CD8-positive, alpha-beta memory T cell (primary cell): ENCODE results near the gene RLIM. TPM values are rescaled to one million over a fixed set of nuclear protein-coding genes. Genes with fewer than 3 reads are reported as not detected.
A peak's percentile ranks its signal among the peaks of the same experiment; 100 is the strongest.
"Not testable (repeated sequence)": the region's sequence is repeated elsewhere in the genome, so short reads cannot be mapped to it uniquely, and the experiment has no call there.

ENCODE experiments used
- CTCF ChIA-PET: fragments of 350-600 bp; sonication (Branson Sonifier 250); formaldehyde crosslinking; loops from one replicate; lab custom pipeline; 2021; ENCODE audit warnings: antibody characterized with exemption; lab: Charles Lee
- POLR2A ChIA-PET: fragments of 350-600 bp; sonication (Branson Sonifier 250); formaldehyde crosslinking; loops from one replicate; lab custom pipeline; 2021; ENCODE audit warnings: antibody characterized with exemption; lab: Charles Lee
- DNase-seq, 5 donors: peaks; one replicate each; pipeline versions ENCODE4 v3.0.0 to v3.0.0-alpha.2; 2020 to 2022; ENCODE audit warnings: mixed read lengths in 1 of 5
- H3K27ac ChIP-seq: one replicate; pipeline ENCODE4 v1.7.0; 2013; ENCODE audit warnings: low read depth, mild to moderate bottlenecking, low read length, moderate library complexity
- H3K27me3 ChIP-seq: 2 replicates; pipeline ENCODE4 v1.7.0; 2013; ENCODE audit warnings: low read length, mild to moderate bottlenecking; ENCODE audit not compliant: insufficient read depth, poor library complexity, severe bottlenecking
- H3K36me3 ChIP-seq: 2 replicates; pipeline ENCODE4 v1.7.0; 2013; ENCODE audit warnings: mild to moderate bottlenecking, low read length, moderate library complexity; ENCODE audit not compliant: insufficient read depth
- H3K4me1 ChIP-seq: 2 replicates; pipeline ENCODE4 v1.7.0; 2013; ENCODE audit warnings: mild to moderate bottlenecking, low read length, moderate library complexity; ENCODE audit not compliant: insufficient read depth
- H3K4me3 ChIP-seq: 2 replicates; pipeline ENCODE4 v1.7.0; 2013; ENCODE audit warnings: mild to moderate bottlenecking, low read length
- H3K9me3 ChIP-seq: 2 replicates; pipeline ENCODE4 v1.7.0; 2013; ENCODE audit warnings: mild to moderate bottlenecking, low read length
- H3K27ac Mint-ChIP-seq, 8 donors: one replicate each; pipeline ENCODE4 v1.8.0; 2020 to 2021; ENCODE audit warnings: mixed read lengths in 8 of 8, mild to moderate bottlenecking in 6 of 8, inconsistent platforms in 3 of 8, moderate library complexity in 3 of 8
- H3K27me3 Mint-ChIP-seq, 2 donors: one replicate each; pipeline ENCODE4 v1.8.0; 2020 to 2021; ENCODE audit warnings: mixed read lengths in 2 of 2, mild to moderate bottlenecking in 1 of 2, moderate library complexity in 1 of 2
- H3K36me3 Mint-ChIP-seq, 3 donors: one replicate each; pipeline ENCODE4 v1.8.0; 2020 to 2021; ENCODE audit warnings: mixed read lengths in 3 of 3, inconsistent platforms in 1 of 3, mild to moderate bottlenecking in 1 of 3
- H3K4me1 Mint-ChIP-seq, 3 donors: one replicate each; pipeline ENCODE4 v1.8.0; 2020 to 2021; ENCODE audit warnings: mixed read lengths in 3 of 3, inconsistent platforms in 1 of 3, mild to moderate bottlenecking in 1 of 3
- H3K4me3 Mint-ChIP-seq, 7 donors: one replicate each; pipeline ENCODE4 v1.8.0; 2020 to 2021; ENCODE audit warnings: mixed read lengths in 7 of 7, mild to moderate bottlenecking in 6 of 7, moderate library complexity in 4 of 7, inconsistent platforms in 2 of 7
- H3K9me3 Mint-ChIP-seq, 5 donors: one replicate each; pipeline ENCODE4 v1.8.0; 2020 to 2022; ENCODE audit warnings: mixed read lengths in 5 of 5, mild to moderate bottlenecking in 3 of 5, moderate library complexity in 2 of 5, inconsistent platforms in 1 of 5
- polyA plus RNA-seq: library from polyadenylated mRNA; unstranded; fragments of 300-500 nt; fragmentation: Illumina TruSeq; gene quantifications from one replicate; pipeline ENCODE4 v1.2.3, GENCODE V29; 2021
- total RNA-seq, 2 experiments: library from RNA; stranded (reverse); gene quantifications; one replicate each; pipeline ENCODE4 v1.2.3, GENCODE V29; 2021

The RLIM gene
- total RNA-seq (10 to 100 TPM; 34.0 to 35.0 TPM), polyA plus RNA-seq (5.3 TPM)

- Mint-ChIP-seq H3K36me3 (peaks cover 0 to 26% (median 0%) of the 10 kb centered on the region in 3 donors), H3K4me1 (peaks cover 24 to 27% (median 25%) of the 10 kb centered on the region in 3 donors), H3K27ac (peak within 1 kb of the TSS; percentile 96 to 100 (median 99)), H3K4me3 (peak within 1 kb of the TSS; percentile 97 to 99 (median 97)), H3K27me3 (peaks cover 0 to 9% of the 10 kb centered on the region in 2 donors), H3K9me3 (no peaks in the 10 kb centered on the region)
- ChIA-PET CTCF (no interaction called here), POLR2A (interaction anchor here (0.6 to 1.5 kb wide), 4 partner anchors 13 to 661 kb away, joined by 3 to 6 read pairs (median 4); no protein-coding TSS in a partner anchor)
- peaks cover 10% of the 10 kb centered on the region for H3K4me1 ChIP-seq
- peak within 1 kb of the TSS; percentile 74 for H3K4me3 ChIP-seq
- H3K36me3 ChIP-seq = no peaks in the 10 kb centered on the region
- H3K27ac ChIP-seq = peak within 1 kb of the TSS; percentile 98
- DNase-seq = peak; percentile 83 to 96 (median 93)
- no peaks in the 10 kb centered on the region for H3K9me3 ChIP-seq
- no peaks in the 10 kb centered on the region for H3K27me3 ChIP-seq
These were observed at the start of gene RLIM for GRCh38 chrX:74614093-74614909. Gene RLIM, minus strand, starts transcription at chrX:74614624. Its CDS starts 18,647 bp downstream, at chrX:74595977.

GRCh38 chrX:74656079-74656745 is 41.8 kb upstream of the RLIM start:
- DNase-seq = no peak
- Mint-ChIP-seq H3K36me3 (no peaks in the 10 kb centered on the region), H3K9me3 (peaks cover 0 to 2% (median 0%) of the 10 kb centered on the region in 5 donors), H3K4me3 (no peak overlapping the region), H3K4me1 (peaks cover 0 to 5% (median 0%) of the 10 kb centered on the region in 3 donors), H3K27ac (no peak overlapping the region), H3K27me3 (peaks cover 11 to 26% of the 10 kb centered on the region in 2 donors)
- no peaks in the 10 kb centered on the region for H3K4me1 ChIP-seq
- POLR2A ChIA-PET = no interaction called here
- no peaks in the 10 kb centered on the region for H3K9me3 ChIP-seq
- H3K27me3 ChIP-seq = no peaks in the 10 kb centered on the region
- CTCF ChIA-PET = no interaction called here
- H3K36me3 ChIP-seq = no peaks in the 10 kb centered on the region
- no peak overlapping the region for H3K27ac ChIP-seq
- no peak overlapping the region for H3K4me3 ChIP-seq

GRCh38 chrX:74654953-74655352 is 40.5 kb upstream of the RLIM start:
- DNase-seq, H3K4me3 Mint-ChIP-seq, H3K36me3 ChIP-seq, H3K9me3 Mint-ChIP-seq, H3K4me3 ChIP-seq, H3K4me1 Mint-ChIP-seq, H3K9me3 ChIP-seq, CTCF ChIA-PET, H3K27me3 ChIP-seq, H3K27ac Mint-ChIP-seq, H3K4me1 ChIP-seq, H3K36me3 Mint-ChIP-seq, H3K27ac ChIP-seq, POLR2A ChIA-PET: not testable (repeated sequence)
- peaks cover 11 to 26% of the 10 kb centered on the region in 2 donors for H3K27me3 Mint-ChIP-seq

- Histone ChIP-seq H3K4me3 (no peak overlapping the region), H3K36me3 (no peaks in the 10 kb centered on the region), H3K4me1 (no peaks in the 10 kb centered on the region), H3K27ac (no peak overlapping the region), H3K27me3 (no peaks in the 10 kb centered on the region), H3K9me3 (no peaks in the 10 kb centered on the region)
- Mint-ChIP-seq H3K4me3 (no peak overlapping the region), H3K9me3 (no peaks in the 10 kb centered on the region), H3K27me3 (peaks cover 10 to 23% of the 10 kb centered on the region in 2 donors), H3K36me3 (no peaks in the 10 kb centered on the region), H3K4me1 (no peaks in the 10 kb centered on the region), H3K27ac (no peak overlapping the region)
- ChIA-PET POLR2A (no interaction called here), CTCF (no interaction called here)
- no peak for DNase-seq
These were observed 22.4 kb upstream of the RLIM start for GRCh38 chrX:74636749-74637314.

- no peaks in the 10 kb centered on the region for H3K27me3 ChIP-seq
- Mint-ChIP-seq H3K4me1 (peaks cover 28 to 29% (median 29%) of the 10 kb centered on the region in 3 donors), H3K36me3 (peaks cover 0 to 29% (median 0%) of the 10 kb centered on the region in 3 donors), H3K9me3 (no peaks in the 10 kb centered on the region), H3K27me3 (peaks cover 0 to 9% of the 10 kb centered on the region in 2 donors), H3K27ac (peak overlapping the region; percentile 96 to 100 (median 99)), H3K4me3 (peak overlapping the region; percentile 97 to 99 (median 97))
- peaks cover 10% of the 10 kb centered on the region for H3K4me1 ChIP-seq
- no peaks in the 10 kb centered on the region for H3K9me3 ChIP-seq
- ChIA-PET CTCF (no interaction called here), POLR2A (interaction anchor here (0.6 kb wide), 2 partner anchors 9 to 22 kb away, joined by 5 read pairs; no protein-coding TSS in a partner anchor)
- DNase-seq = peak in 1 of 5 donors; percentile 12
- no peaks in the 10 kb centered on the region for H3K36me3 ChIP-seq
- peak overlapping the region; percentile 98 for H3K27ac ChIP-seq
- H3K4me3 ChIP-seq = peak overlapping the region; percentile 74
These were observed 893 bp downstream of the RLIM start for GRCh38 chrX:74613370-74614092.

GRCh38 chrX:74606799-74607198 is 7.6 kb downstream of the RLIM start:
- H3K27ac Mint-ChIP-seq = peak overlapping the region in 1 of 8 donors; percentile 7
- CTCF ChIA-PET = interaction anchor here (0.7 kb wide), 1 partner anchor 9 kb away, joined by 3 read pairs; no protein-coding TSS in a partner anchor
- H3K9me3 Mint-ChIP-seq = no peaks in the 10 kb centered on the region

GRCh38 chrX:74606342-74606741 is 8.1 kb downstream of the RLIM start:
- Mint-ChIP-seq H3K4me3 (no peak overlapping the region), H3K4me1 (peaks cover 46 to 65% (median 57%) of the 10 kb centered on the region in 3 donors), H3K27ac (no peak overlapping the region), H3K36me3 (peaks cover 0 to 53% (median 0%) of the 10 kb centered on the region in 3 donors), H3K27me3 (peaks cover 0 to 4% of the 10 kb centered on the region in 2 donors), H3K9me3 (no peaks in the 10 kb centered on the region)
- H3K4me1 ChIP-seq = peaks cover 7% of the 10 kb centered on the region
- H3K9me3 ChIP-seq = no peaks in the 10 kb centered on the region
- no peak overlapping the region for H3K27ac ChIP-seq
- ChIA-PET POLR2A (no interaction called here), CTCF (no interaction called here)
- H3K36me3 ChIP-seq = no peaks in the 10 kb centered on the region
- DNase-seq = no peak
- H3K4me3 ChIP-seq = no peak overlapping the region
- H3K27me3 ChIP-seq = no peaks in the 10 kb centered on the region

More at GRCh38 chrX:74606799-74607198, 7.6 kb downstream of the RLIM start:
- Mint-ChIP-seq H3K4me1 (peaks cover 42 to 65% (median 52%) of the 10 kb centered on the region in 3 donors), H3K4me3 (no peak overlapping the region), H3K27me3 (peaks cover 0 to 4% of the 10 kb centered on the region in 2 donors), H3K36me3 (peaks cover 0 to 48% (median 0%) of the 10 kb centered on the region in 3 donors)
- DNase-seq = no peak
- H3K4me3 ChIP-seq = no peak overlapping the region
- H3K4me1 ChIP-seq = peaks cover 7% of the 10 kb centered on the region
- H3K9me3 ChIP-seq = no peaks in the 10 kb centered on the region
- no peaks in the 10 kb centered on the region for H3K27me3 ChIP-seq
- H3K36me3 ChIP-seq = no peaks in the 10 kb centered on the region
- no peak overlapping the region for H3K27ac ChIP-seq
- POLR2A ChIA-PET = no interaction called here
